HG03520 (cell line): ENCODE measurements around the gene CASP8.
A peak's percentile ranks its signal among the peaks of the same experiment; 100 is the strongest.

ENCODE experiments used
- ATAC-seq: cut with Tn5 transposase; IDR thresholded peaks from one replicate; pipeline ENCODE4 v1.9.1; 2021; ENCODE audit warnings: mild to moderate bottlenecking, moderate library complexity; ENCODE audit not compliant: unreplicated experiment

The CASP8 gene

GRCh38 chr2:201260302-201260800 lies at the start of gene CASP8:
TSS of gene CASP8 (plus strand) at chr2:201260536. CDS start at chr2:201266487, 5,951 bp downstream.
- no peak for ATAC-seq

GRCh38 chr2:201215963-201216362 lies 44.4 kb upstream of the CASP8 start:
- ATAC-seq, result no peak

- ATAC-seq, result no peak
Observed at GRCh38 chr2:201216918-201217317, 43.4 kb upstream of the CASP8 start.

GRCh38 chr2:201218780-201219179 lies 41.6 kb upstream of the CASP8 start:
- ATAC-seq, result no peak

GRCh38 chr2:201219328-201220096 lies 40.8 kb upstream of the CASP8 start:
- no peak for ATAC-seq

- no peak for ATAC-seq
Observed at GRCh38 chr2:201220102-201220570, 40.2 kb upstream of the CASP8 start.

GRCh38 chr2:201223089-201224073 lies 37.0 kb upstream of the CASP8 start:
- ATAC-seq, result peak; percentile 92

GRCh38 chr2:201228271-201228911 lies 31.9 kb upstream of the CASP8 start:
- ATAC-seq, result no peak

- ATAC-seq, result no peak
Observed at GRCh38 chr2:201228912-201229290, 31.4 kb upstream of the CASP8 start.

GRCh38 chr2:201231781-201232466 lies 28.4 kb upstream of the CASP8 start:
- ATAC-seq, result peak; percentile 38

GRCh38 chr2:201232467-201232815 lies 27.9 kb upstream of the CASP8 start:
- no peak for ATAC-seq

- peak; percentile 91 for ATAC-seq
Observed at GRCh38 chr2:201233192-201233811, 27.0 kb upstream of the CASP8 start.

GRCh38 chr2:201233812-201234662 lies 26.3 kb upstream of the CASP8 start:
- peak; percentile 12 for ATAC-seq

- no peak for ATAC-seq
Observed at GRCh38 chr2:201234663-201235135, 25.6 kb upstream of the CASP8 start.

GRCh38 chr2:201235860-201236811 lies 24.2 kb upstream of the CASP8 start:
- ATAC-seq, result no peak

GRCh38 chr2:201237486-201238123 lies 22.7 kb upstream of the CASP8 start:
- ATAC-seq, result no peak
